ENCODE results near the gene HEATR5B.

HEATR5B gene

GRCh38 chr2:37052600-37053332 is 31.4 kb downstream of the HEATR5B start:
- no peak overlapping the region for H3K4me3 ChIP-seq (ENCODE audit: low read depth, low read length)
- DNase-seq (ENCODE audit: low read depth) = peak; percentile 19
- TF ChIP-seq CTCF (IDR thresholded peaks at IDR 0.05; ENCODE audit: control insufficient read depth, extremely low read depth, insufficient read depth) = no peak

GRCh38 chr2:37039580-37039979 is 44.6 kb downstream of the HEATR5B start:
- no peak overlapping the region for H3K4me3 ChIP-seq (ENCODE audit: low read depth, low read length)
- TF ChIP-seq CTCF (IDR thresholded peaks at IDR 0.05; ENCODE audit: control insufficient read depth, extremely low read depth, insufficient read depth) = no peak
- no peak for DNase-seq (ENCODE audit: low read depth)

- DNase-seq (ENCODE audit: low read depth) = no peak
- TF ChIP-seq CTCF (IDR thresholded peaks at IDR 0.05; ENCODE audit: control insufficient read depth, extremely low read depth, insufficient read depth) = no peak
- H3K4me3 ChIP-seq (ENCODE audit: low read depth, low read length) = no peak overlapping the region
Observed at GRCh38 chr2:37037771-37038170, 46.4 kb downstream of the HEATR5B start.

GRCh38 chr2:37029758-37030157 is 54.4 kb downstream of the HEATR5B start:
- no peak overlapping the region for H3K4me3 ChIP-seq (ENCODE audit: low read depth, low read length)
- TF ChIP-seq CTCF (IDR thresholded peaks at IDR 0.05; ENCODE audit: control insufficient read depth, extremely low read depth, insufficient read depth) = no peak

GRCh38 chr2:37026050-37026449 is 58.1 kb downstream of the HEATR5B start:
- no peak for DNase-seq (ENCODE audit: low read depth)
- no peak for TF ChIP-seq CTCF (IDR thresholded peaks at IDR 0.05; ENCODE audit: control insufficient read depth, extremely low read depth, insufficient read depth)
- no peak overlapping the region for H3K4me3 ChIP-seq (ENCODE audit: low read depth, low read length)

More at GRCh38 chr2:37029758-37030157, 54.4 kb downstream of the HEATR5B start:
- no peak for DNase-seq (ENCODE audit: low read depth)

- no peak for DNase-seq (ENCODE audit: low read depth)
- TF ChIP-seq CTCF (IDR thresholded peaks at IDR 0.05; ENCODE audit: control insufficient read depth, extremely low read depth, insufficient read depth) = no peak
- H3K4me3 ChIP-seq (ENCODE audit: low read depth, low read length) = no peak overlapping the region
Observed at GRCh38 chr2:37020887-37021796, 63.0 kb downstream of the HEATR5B start.
